Upper lobe of left lung (tissue), 6 donors: ENCODE results near the gene SEMA3D. TPM values are rescaled to one million over a fixed set of nuclear protein-coding genes. Genes with fewer than 3 reads are reported as not detected.

Experiments
- ATAC-seq, 2 donors: fragments of 200-7000 bp; cut with Tn5 transposase; one replicate each; pipeline ENCODE4 v1.9.1; 2022; ENCODE audit warnings: mild to moderate bottlenecking in 2 of 2, moderate library complexity in 2 of 2; ENCODE audit not compliant: low FRiP score in 2 of 2
- DNase-seq, 2 donors: peaks; one replicate each; pipeline ENCODE4 v3.0.0-alpha.2; 2019 to 2020
- H3K27ac ChIP-seq, 4 donors: fragments of 200-600 bp; sonication (generic); one replicate each; pipeline ENCODE4 v1.5.1; 2016 to 2019
- H3K27me3 ChIP-seq, 4 donors: fragments of 200-600 bp; sonication (generic); one replicate each; pipeline ENCODE4 v1.5.1; 2017 to 2019
- H3K36me3 ChIP-seq, 4 donors: fragments of 200-600 bp; sonication (generic); one replicate each; pipeline ENCODE4 v1.5.1; 2016 to 2019
- H3K4me1 ChIP-seq, 4 donors: fragments of 200-600 bp; sonication (generic); one replicate each; pipeline ENCODE4 v1.5.1; 2018 to 2019
- H3K4me3 ChIP-seq, 4 donors: fragments of 200-600 bp; sonication (generic); one replicate each; pipeline ENCODE4 v1.5.1; 2017 to 2019; ENCODE audit warnings: mild to moderate bottlenecking in 2 of 4, moderate library complexity in 1 of 4
- H3K9me3 ChIP-seq, 4 donors: fragments of 200-600 bp; sonication (generic); one replicate each; pipeline ENCODE4 v1.5.1; 2018 to 2019
- CTCF ChIP-seq, 6 experiments: fragments of 450-650 bp in 4 of 6; fragments of 200-600 bp in 2 of 6; sonication (generic) in 2 of 6; IDR thresholded peaks; one replicate each; pipeline ENCODE4 v1.5.1; 2016 to 2019; ENCODE audit warnings: antibody characterized with exemption in 6 of 6
- EP300 ChIP-seq, 4 donors: sonication (generic); formaldehyde crosslinking; IDR thresholded peaks; one replicate each; pipeline ENCODE4 v1.5.1; 2017; ENCODE audit warnings: antibody characterized with exemption in 4 of 4, control low read depth in 2 of 4
- POLR2A ChIP-seq, 4 donors: fragments of 450-650 bp; IDR thresholded peaks; one replicate each; pipeline ENCODE4 v1.5.1; 2016 to 2017; ENCODE audit warnings: antibody characterized with exemption in 4 of 4, mild to moderate bottlenecking in 2 of 4
- POLR2AphosphoS5 ChIP-seq, 2 donors: sonication (generic); formaldehyde crosslinking; IDR thresholded peaks; one replicate each; pipeline ENCODE4 v1.5.1; 2017; ENCODE audit warnings: antibody characterized with exemption in 2 of 2
- WGBS, 2 donors: methylation state at CpG; one replicate each; pipeline ENCODE4 v1.1.5; 2017 to 2018; 5-methylcytosine and 5-hydroxymethylcytosine counted together
- total RNA-seq, 6 donors: library from RNA; depleted of rRNA in 4 of 6; stranded (reverse); fragments of >200 nt in 4 of 6; gene quantifications; one replicate each; pipeline versions ENCODE4 v1.1.0 to v1.2.1, GENCODE V29; 2016 to 2021
- donor health status: DM: no; HTN: no; CAD: no; lungs with moderate emphysema.
- donor health status: DM: no; HTN: yes; CAD: no; lungs with severe emphysema.

SEMA3D gene
- total RNA-seq, 6 donors from 2014 or later: 1.7 to 8.1 (median 3.5) TPM

GRCh38 chr7:85006754-85007153, 180.1 kb downstream of the SEMA3D start:
- Histone ChIP-seq H3K27ac (no peak overlapping the region), H3K27me3 (no peaks in the 10 kb centered on the region), H3K9me3 (no peaks in the 10 kb centered on the region), H3K4me1 (no peaks in the 10 kb centered on the region), H3K4me3 (no peak overlapping the region), H3K36me3 (no peaks in the 10 kb centered on the region)
- no peak for DNase-seq
- WGBS, 2 donors: 88 to 93% methylated on average over 1 of the region's 1 CpG
- TF ChIP-seq POLR2A (IDR thresholded peaks at IDR 0.05) (no peak), EP300 (IDR thresholded peaks at IDR 0.05) (no peak), CTCF (IDR thresholded peaks at IDR 0.05) (no peak), POLR2AphosphoS5 (IDR thresholded peaks at IDR 0.05) (no peak)
- ATAC-seq: no peak

- TF ChIP-seq CTCF (IDR thresholded peaks at IDR 0.05) (no peak), POLR2AphosphoS5 (IDR thresholded peaks at IDR 0.05) (no peak), POLR2A (IDR thresholded peaks at IDR 0.05) (no peak), EP300 (IDR thresholded peaks at IDR 0.05) (no peak)
- Histone ChIP-seq H3K4me1 (no peaks in the 10 kb centered on the region), H3K27me3 (no peaks in the 10 kb centered on the region), H3K36me3 (no peaks in the 10 kb centered on the region), H3K27ac (no peak overlapping the region), H3K9me3 (no peaks in the 10 kb centered on the region), H3K4me3 (no peak overlapping the region)
- 68 to 72% methylated on average over 2 of the region's 2 CpGs for WGBS, 2 donors
- DNase-seq (no peak), ATAC-seq (no peak)
Observed at GRCh38 chr7:85004402-85004801, 182.5 kb downstream of the SEMA3D start.

- DNase-seq (no peak), ATAC-seq (no peak)
- no peak overlapping the region for H3K4me3 ChIP-seq
- H3K9me3 ChIP-seq: no peaks in the 10 kb centered on the region
- WGBS, 2 donors: 68 to 71% methylated on average over 3 of the region's 3 CpGs
- H3K4me1 ChIP-seq: no peaks in the 10 kb centered on the region
- no peak for TF ChIP-seq POLR2AphosphoS5 (IDR thresholded peaks at IDR 0.05)
- H3K36me3 ChIP-seq: no peaks in the 10 kb centered on the region
- H3K27ac ChIP-seq: no peak overlapping the region
- no peaks in the 10 kb centered on the region for H3K27me3 ChIP-seq
Observed at GRCh38 chr7:85001495-85002345, 185.1 kb downstream of the SEMA3D start.

GRCh38 chr7:85000735-85001350, 186.0 kb downstream of the SEMA3D start:
- H3K4me1 ChIP-seq: no peaks in the 10 kb centered on the region
- ATAC-seq (no peak), DNase-seq (no peak)
- WGBS, 2 donors: 79 to 100% methylated on average over 1 of the region's 1 CpG
- TF ChIP-seq CTCF (IDR thresholded peaks at IDR 0.05) (no peak), POLR2A (IDR thresholded peaks at IDR 0.05) (no peak), POLR2AphosphoS5 (IDR thresholded peaks at IDR 0.05) (no peak)
- no peaks in the 10 kb centered on the region for H3K27me3 ChIP-seq
- H3K4me3 ChIP-seq: no peak overlapping the region
- no peaks in the 10 kb centered on the region for H3K36me3 ChIP-seq
- H3K9me3 ChIP-seq: no peaks in the 10 kb centered on the region
- no peak overlapping the region for H3K27ac ChIP-seq

- TF ChIP-seq EP300 (IDR thresholded peaks at IDR 0.05) (no peak), POLR2A (IDR thresholded peaks at IDR 0.05) (no peak), POLR2AphosphoS5 (IDR thresholded peaks at IDR 0.05) (no peak), CTCF (IDR thresholded peaks at IDR 0.05) (no peak)
- no peaks in the 10 kb centered on the region for H3K4me1 ChIP-seq
- H3K27ac ChIP-seq: no peak overlapping the region
- 92% methylated on average over 8 of the region's 8 CpGs for WGBS, 2 donors
- no peaks in the 10 kb centered on the region for H3K36me3 ChIP-seq
- ATAC-seq (no peak), DNase-seq (no peak)
- no peaks in the 10 kb centered on the region for H3K27me3 ChIP-seq
- no peaks in the 10 kb centered on the region for H3K9me3 ChIP-seq
- H3K4me3 ChIP-seq: no peak overlapping the region
Observed at GRCh38 chr7:84999450-84999849, 187.4 kb downstream of the SEMA3D start.
